B cell (primary cell): Measurements from ENCODE around the gene TRRAP. TPM values are rescaled to one million over a fixed set of nuclear protein-coding genes. Genes with fewer than 3 reads are reported as not detected.

ENCODE experiments used
- ATAC-seq: fragments of 200-7000 bp; cut with Tn5 transposase; one replicate; pipeline ENCODE4 v1.10.0; 2021; ENCODE audit warnings: low read depth, mild to moderate bottlenecking, moderate number of reproducible peaks, moderate library complexity
- CTCF ChIA-PET: fragments of 350-600 bp; sonication (Branson Sonifier 250); formaldehyde crosslinking; loops from one replicate; lab custom pipeline; 2021; ENCODE audit warnings: antibody characterized with exemption, inconsistent platforms; lab: Charles Lee
- POLR2A ChIA-PET: fragments of 350-600 bp; sonication (Branson Sonifier 250); formaldehyde crosslinking; loops from one replicate; lab custom pipeline; 2021; ENCODE audit warnings: antibody characterized with exemption; lab: Charles Lee
- DNase-seq: peaks from one replicate; pipeline ENCODE4 v3.0.0; 2013
- H2AFZ ChIP-seq: 2 replicates; pipeline ENCODE4 v1.6.1; 2012; ENCODE audit warnings: mild to moderate bottlenecking, low read depth, low read length; ENCODE audit not compliant: insufficient read depth, poor library complexity, severe bottlenecking
- H3K27ac ChIP-seq, 2 donors: 1 replicate in 1 of 2; 2 replicates in 1 of 2; pipeline ENCODE4 v1.5.1; 2012 to 2013; ENCODE audit warnings: low read length in 2 of 2, mild to moderate bottlenecking in 2 of 2, moderate library complexity in 1 of 2
- H3K27me3 ChIP-seq, 4 experiments: fragments of 200-600 bp in 1 of 4; sonication (generic) in 1 of 4; replicated peaks in 1 of 4; 1 replicate in 2 of 4; 2 replicates in 2 of 4; pipeline versions ENCODE4 v1.6.1 to v1.7.0; 2013 to 2016; ENCODE audit warnings: low read length in 3 of 4, mild to moderate bottlenecking in 2 of 4, mixed read lengths in 1 of 4, moderate library complexity in 1 of 4; ENCODE audit not compliant: insufficient read depth in 4 of 4, control insufficient read depth in 3 of 4; ENCODE audit errors: control extremely low read depth in 1 of 4
- H3K36me3 ChIP-seq, 2 experiments: replicated peaks in 1 of 2; 1 replicate in 1 of 2; 2 replicates in 1 of 2; pipeline versions ENCODE4 v1.6.1 to v1.7.1; 2013; ENCODE audit warnings: low read length in 1 of 2; ENCODE audit not compliant: insufficient read depth in 2 of 2, control insufficient read depth in 1 of 2; ENCODE audit errors: control extremely low read depth in 1 of 2, extremely low read depth in 1 of 2
- H3K4me1 ChIP-seq, 2 donors: fragments of 200-600 bp in 1 of 2; sonication (generic) in 1 of 2; 1 replicate in 1 of 2; 2 replicates in 1 of 2; pipeline versions ENCODE4 v1.5.1 to v1.6.1; 2013 to 2017; ENCODE audit warnings: low read length in 2 of 2; ENCODE audit not compliant: control insufficient read depth in 2 of 2, insufficient read depth in 2 of 2
- H3K4me2 ChIP-seq: replicated peaks from 2 replicates; pipeline ENCODE3; 2012; ENCODE audit warnings: mild to moderate bottlenecking, low read depth, low read length; ENCODE audit not compliant: poor library complexity, severe bottlenecking
- H3K4me3 ChIP-seq, 5 experiments: fragments of 200-600 bp in 1 of 5; sonication (generic) in 1 of 5; 1 replicate in 3 of 5; 2 replicates in 2 of 5; pipeline versions ENCODE4 v1.5.1 to v1.7.0; 2011 to 2016; ENCODE audit warnings: low read length in 4 of 5, mild to moderate bottlenecking in 4 of 5, low read depth in 2 of 5, control low read depth in 1 of 5, moderate library complexity in 1 of 5; ENCODE audit not compliant: insufficient read depth in 1 of 5; ENCODE audit errors: control extremely low read depth in 1 of 5, extremely low read depth in 1 of 5
- H3K79me2 ChIP-seq: fragments of 200-600 bp; sonication (generic); one replicate; pipeline ENCODE4 v1.6.0; 2016; ENCODE audit warnings: low read length; ENCODE audit not compliant: control insufficient read depth, insufficient read depth
- H3K9ac ChIP-seq: fragments of 200-600 bp; sonication (generic); 2 replicates; pipeline ENCODE4 v1.6.1; 2017; ENCODE audit warnings: mild to moderate bottlenecking, low read length, moderate library complexity
- H3K9me3 ChIP-seq, 3 donors: one replicate each; pipeline versions ENCODE4 v1.6.1 to v1.7.1; 2013; ENCODE audit warnings: low read length in 2 of 3; ENCODE audit not compliant: control insufficient read depth in 2 of 3, insufficient read depth in 1 of 3; ENCODE audit errors: control extremely low read depth in 1 of 3
- H4K20me1 ChIP-seq: 2 replicates; pipeline ENCODE4 v1.6.0; 2012; ENCODE audit warnings: mild to moderate bottlenecking, low read length; ENCODE audit not compliant: insufficient read depth, control insufficient read depth, poor library complexity, severe bottlenecking
- H3K27ac Mint-ChIP-seq: one replicate; pipeline ENCODE4 v1.8.0; 2021; ENCODE audit warnings: mixed read lengths
- H3K27me3 Mint-ChIP-seq: one replicate; pipeline ENCODE4 v1.8.0; 2021; ENCODE audit warnings: mixed read lengths
- H3K4me1 Mint-ChIP-seq: one replicate; pipeline ENCODE4 v1.8.0; 2021; ENCODE audit warnings: mixed read lengths
- H3K4me3 Mint-ChIP-seq: one replicate; pipeline ENCODE4 v1.8.0; 2021; ENCODE audit warnings: mixed read lengths
- H3K9me3 Mint-ChIP-seq: one replicate; pipeline ENCODE4 v1.8.0; 2022; ENCODE audit warnings: mixed read lengths; ENCODE audit not compliant: insufficient read depth
- CTCF ChIP-seq: fragments of 200-600 bp; IDR thresholded peaks from one replicate; pipeline ENCODE4 v1.8.0; 2022; ENCODE audit warnings: antibody characterized with exemption, mild to moderate bottlenecking
- EZH2 ChIP-seq: IDR thresholded peaks from 2 replicates; pipeline ENCODE4 v1.6.1; 2012; ENCODE audit warnings: borderline replicate concordance, low read depth, mild to moderate bottlenecking, moderate library complexity, low read length; ENCODE audit not compliant: insufficient read depth, poor library complexity, severe bottlenecking
- WGBS: methylation state at CpG from one replicate; pipeline ENCODE4 v1.1.5; 2013; ENCODE audit warnings: missing lambda C conversion rate; ENCODE audit not compliant: insufficient coverage; 5-methylcytosine and 5-hydroxymethylcytosine counted together
- intact Hi-C: fragments of 100-400 bp; cut with micrococcal nuclease; formaldehyde crosslinking; loops from one replicate; pipeline ENCODE4 v1.10.0; 2022
- polyA plus RNA-seq: library from polyadenylated mRNA; depleted of rRNA; stranded (reverse); fragments of >200 nt; gene quantifications from 2 replicates; pipeline ENCODE4 v1.2.3, GENCODE V29; 2012
- total RNA-seq, 2 donors: library from RNA; stranded (reverse); fragments of 120-200 nt in 1 of 2; gene quantifications; 1 replicate in 1 of 2; 2 replicates in 1 of 2; pipeline versions ENCODE4 v1.2.3 to v1.2.4, GENCODE V29; 2013 to 2022

The TRRAP gene
- total and polyA plus RNA-seq, 2 donors (not counting 1 experiment from before 2014, with no cell fraction given): 25.4 to 102 TPM

- Histone ChIP-seq H3K79me2 (peaks cover 3% of the 10 kb centered on the region), H3K9me3 (no peaks in the 10 kb centered on the region), H3K9ac (no peak overlapping the region), H3K36me3 (peaks cover 13 to 92% of the 10 kb centered on the region in 2 experiments), H3K4me1 (no peaks in the 10 kb centered on the region), H4K20me1 (no peaks in the 10 kb centered on the region), H3K4me2 (no peak overlapping the region), H3K27ac (no peak overlapping the region), H3K4me3 (no peak overlapping the region), H2AFZ (no peak overlapping the region), H3K27me3 (no peaks in the 10 kb centered on the region)
- TF ChIP-seq EZH2 (no peak), CTCF (no peak)
- Mint-ChIP-seq H3K27me3 (no peaks in the 10 kb centered on the region), H3K4me1 (no peaks in the 10 kb centered on the region), H3K27ac (no peak overlapping the region), H3K9me3 (no peaks in the 10 kb centered on the region), H3K4me3 (no peak overlapping the region)
- WGBS: 100% methylated on average over 10 of the region's 11 CpGs
- intact Hi-C loops: no loop called here
- ATAC-seq: no peak
- POLR2A ChIA-PET: interaction anchor here (0.6 kb wide), 1 partner anchor 103 kb away, joined by 3 read pairs; no protein-coding TSS in a partner anchor
- no peak for DNase-seq
- CTCF ChIA-PET: no interaction called here
These were observed 91.1 kb downstream of the TRRAP start for GRCh38 chr7:98969386-98969785.

GRCh38 chr7:98970016-98970615, 91.8 kb downstream of the TRRAP start:
- POLR2A ChIA-PET: interaction anchor here (0.6 kb wide), 1 partner anchor 104 kb away, joined by 3 read pairs; no protein-coding TSS in a partner anchor

More at GRCh38 chr7:98970016-98970615, 91.8 kb downstream of the TRRAP start:
- no peaks in the 10 kb centered on the region for H3K4me1 ChIP-seq
- no peak overlapping the region for H3K27ac ChIP-seq
- no peaks in the 10 kb centered on the region for H4K20me1 ChIP-seq
- intact Hi-C loops: no loop called here
- no peak overlapping the region for H3K27ac Mint-ChIP-seq
- H3K4me3 ChIP-seq: no peak overlapping the region
- H3K4me3 Mint-ChIP-seq: no peak overlapping the region
- H3K9me3 ChIP-seq: no peaks in the 10 kb centered on the region
- H3K27me3 Mint-ChIP-seq: no peaks in the 10 kb centered on the region
- no peak overlapping the region for H2AFZ ChIP-seq
- peaks cover 3% of the 10 kb centered on the region for H3K79me2 ChIP-seq
- H3K4me2 ChIP-seq: no peak overlapping the region
- DNase-seq (no peak), ATAC-seq (no peak)
- WGBS: 98% methylated on average over 23 of the region's 24 CpGs
- no peak overlapping the region for H3K9ac ChIP-seq
- no peak for TF ChIP-seq CTCF
- no peak for TF ChIP-seq EZH2
- no peaks in the 10 kb centered on the region for H3K4me1 Mint-ChIP-seq
- no peaks in the 10 kb centered on the region for H3K9me3 Mint-ChIP-seq
- H3K27me3 ChIP-seq: no peaks in the 10 kb centered on the region
- CTCF ChIA-PET: no interaction called here
- H3K36me3 ChIP-seq: peaks cover 13 to 92% of the 10 kb centered on the region in 2 experiments
